ENCODE measurements around the gene DNAH9. TPM values are rescaled to one million over a fixed set of nuclear protein-coding genes. Genes with fewer than 3 reads are reported as not detected.

The DNAH9 gene
- polyA plus RNA-seq, 2 of the 4 experiments (the other 2 are of a cell fraction): 0.03 to 0.04 TPM

- POLR2A ChIA-PET: interaction anchor here (2.1 kb wide), 1 partner anchor 54 kb away, joined by 9 read pairs; the partner anchor contains the start of gene ZNF18
- ATAC-seq: no peak
- H3K4me1 ChIP-seq: peaks cover 6% of the 10 kb centered on the region; the same call in 1 of the 3 replicates
- no peak overlapping the region for H3K4me3 ChIP-seq
- H3K27ac ChIP-seq: peak overlapping the region in 1 of 2 experiments; percentile 21; a peak in 1 of 6 replicates
- FAIRE-seq: no peak
- TF ChIP-seq CHD2 (IDR thresholded peaks at IDR 0.05; ENCODE audit: low read length, partially characterized antibody) (no peak), ZNF302 (CRISPR knock-in tag; IDR thresholded peaks at IDR 0.05) (no peak), RNF2 (IDR thresholded peaks at IDR 0.05; ENCODE audit: borderline replicate concordance, low read depth) (no peak), HOXB13 (CRISPR knock-in tag; IDR thresholded peaks at IDR 0.05; ENCODE audit: low read depth) (no peak), USF2 (IDR thresholded peaks at IDR 0.05) (no peak), GATA3 (IDR thresholded peaks at IDR 0.05; ENCODE audit: borderline replicate concordance) (no peak), ZSCAN20 (CRISPR knock-in tag; IDR thresholded peaks at IDR 0.05) (no peak), KDM5A (IDR thresholded peaks at IDR 0.05) (no peak), ESRRA (IDR thresholded peaks at IDR 0.05; ENCODE audit: borderline replicate concordance, low read length) (no peak), HOXB5 (CRISPR knock-in tag; IDR thresholded peaks at IDR 0.05) (no peak), HOXA7 (CRISPR knock-in tag; IDR thresholded peaks at IDR 0.05) (no peak), RCOR1 (IDR thresholded peaks at IDR 0.05; ENCODE audit: low read depth, low read length) (no peak), ATOH8 (CRISPR knock-in tag; IDR thresholded peaks at IDR 0.05; ENCODE audit: low read depth) (no peak), EP300 (IDR thresholded peaks at IDR 0.05) (no peak), EHF (CRISPR knock-in tag; IDR thresholded peaks at IDR 0.05) (no peak), NPAS2 (CRISPR knock-in tag; IDR thresholded peaks at IDR 0.05; ENCODE audit: borderline replicate concordance) (no peak), HES2 (IDR thresholded peaks at IDR 0.05) (no peak), PBX3 (IDR thresholded peaks at IDR 0.05) (no peak), ELK1 (IDR thresholded peaks at IDR 0.05; ENCODE audit: low read depth, low read length) (no peak)
- WGBS (ENCODE audit: missing lambda C conversion rate): 58% methylated on average over 7 of the region's 7 CpGs
- DNase-seq (ENCODE audit: low read depth in 1 of 2, low spot score in 1 of 2): no peak
- no peak overlapping the region for H3K4me2 ChIP-seq
- H3K9me3 ChIP-seq: no peaks in the 10 kb centered on the region
- CTCF ChIA-PET: interaction anchor here (2.3 kb wide), 1 partner anchor 8 kb away, joined by 23 read pairs; no protein-coding TSS in a partner anchor
Observed at GRCh38 chr17:11943759-11944347, 345.6 kb downstream of the DNAH9 start.

GRCh38 chr17:11944587-11944986 lies 346.3 kb downstream of the DNAH9 start:
- DNase-seq (ENCODE audit: low read depth in 1 of 2, low spot score in 1 of 2): peak in 1 of 2 experiments; percentile 26
- Histone ChIP-seq H3K9me3 (no peaks in the 10 kb centered on the region), H3K27ac (peak overlapping the region in 1 of 2 experiments; percentile 21; a peak in 1 of 6 replicates), H3K4me2 (peak overlapping the region; percentile 13; the same call in 1 of the 3 replicates), H3K4me1 (peaks cover 6% of the 10 kb centered on the region; the same call in 1 of the 3 replicates), H3K4me3 (no peak overlapping the region)
- TF ChIP-seq HES2 (IDR thresholded peaks at IDR 0.05) (no peak), PHF8 (IDR thresholded peaks at IDR 0.05; ENCODE audit: borderline replicate concordance, low read depth) (no peak), MAX (IDR thresholded peaks at IDR 0.05) (no peak), NFE2L2 (conservative IDR thresholded peaks at IDR 0.05; ENCODE audit: low read length) (no peak), HOXA7 (CRISPR knock-in tag; IDR thresholded peaks at IDR 0.05) (no peak), ZC3H11A (IDR thresholded peaks at IDR 0.05) (no peak), BCL3 (IDR thresholded peaks at IDR 0.05) (no peak), ZFP36 (IDR thresholded peaks at IDR 0.05; ENCODE audit: borderline replicate concordance, partially characterized antibody) (no peak), FOXS1 (CRISPR knock-in tag; IDR thresholded peaks at IDR 0.05) (no peak), HOXB13 (CRISPR knock-in tag; IDR thresholded peaks at IDR 0.05; ENCODE audit: low read depth) (no peak), SMC3 (IDR thresholded peaks at IDR 0.05) (no peak), EHF (CRISPR knock-in tag; IDR thresholded peaks at IDR 0.05) (no peak), CHD4 (IDR thresholded peaks at IDR 0.05; ENCODE audit: borderline replicate concordance) (no peak), POLR2A (IDR thresholded peaks at IDR 0.05; ENCODE audit: low read length) (no peak), USF2 (IDR thresholded peaks at IDR 0.05) (no peak)
- CTCF ChIA-PET: interaction anchor here (2.3 kb wide), 1 partner anchor 9 kb away, joined by 23 read pairs; no protein-coding TSS in a partner anchor
- ATAC-seq: peak; percentile 45 to 57; a peak in 3 of 6 replicates
- WGBS (ENCODE audit: missing lambda C conversion rate): 24% methylated on average over 3 of the region's 3 CpGs
- POLR2A ChIA-PET: interaction anchor here (2.1 kb wide), 1 partner anchor 53 kb away, joined by 9 read pairs; the partner anchor contains the start of gene ZNF18
- FAIRE-seq: no peak
